ENCODE results near the gene E2F4. TPM values are rescaled to one million over a fixed set of nuclear protein-coding genes. Genes with fewer than 3 reads are reported as not detected.

E2F4 gene
- total and polyA plus RNA-seq, 11 donors, result 25.2 to 71.3 (median 33.7) TPM

- intact Hi-C loops (cut with DNase I), result no loop called here
- Histone ChIP-seq H3K4me3 (no peak overlapping the region), H3K4me1 (peaks cover 0 to 60% (median 50%) of the 10 kb centered on the region in 12 donors), H3K9me3 (no peaks in the 10 kb centered on the region), H3K36me3 (no peaks in the 10 kb centered on the region), H3K27me3 (peaks cover 0 to 38% (median 3%) of the 10 kb centered on the region in 9 donors), H3K27ac (peak overlapping the region in 9 of 12 donors; percentile 89 to 98 (median 95))
- TF ChIP-seq, protein P1, sequence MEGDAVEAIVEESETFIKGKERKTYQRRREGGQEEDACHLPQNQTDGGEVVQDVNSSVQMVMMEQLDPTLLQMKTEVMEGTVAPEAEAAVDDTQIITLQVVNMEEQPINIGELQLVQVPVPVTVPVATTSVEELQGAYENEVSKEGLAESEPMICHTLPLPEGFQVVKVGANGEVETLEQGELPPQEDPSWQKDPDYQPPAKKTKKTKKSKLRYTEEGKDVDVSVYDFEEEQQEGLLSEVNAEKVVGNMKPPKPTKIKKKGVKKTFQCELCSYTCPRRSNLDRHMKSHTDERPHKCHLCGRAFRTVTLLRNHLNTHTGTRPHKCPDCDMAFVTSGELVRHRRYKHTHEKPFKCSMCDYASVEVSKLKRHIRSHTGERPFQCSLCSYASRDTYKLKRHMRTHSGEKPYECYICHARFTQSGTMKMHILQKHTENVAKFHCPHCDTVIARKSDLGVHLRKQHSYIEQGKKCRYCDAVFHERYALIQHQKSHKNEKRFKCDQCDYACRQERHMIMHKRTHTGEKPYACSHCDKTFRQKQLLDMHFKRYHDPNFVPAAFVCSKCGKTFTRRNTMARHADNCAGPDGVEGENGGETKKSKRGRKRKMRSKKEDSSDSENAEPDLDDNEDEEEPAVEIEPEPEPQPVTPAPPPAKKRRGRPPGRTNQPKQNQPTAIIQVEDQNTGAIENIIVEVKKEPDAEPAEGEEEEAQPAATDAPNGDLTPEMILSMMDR (IDR thresholded peaks at IDR 0.05), result no peak
- TF ChIP-seq POLR2A (IDR thresholded peaks at IDR 0.05), result no peak
- no peak for DNase-seq
- 56 to 69% (median 62%) methylated on average over 7 to 9 of the region's 9 CpGs for WGBS, 4 donors
- no peak for ATAC-seq
These were observed 22.9 kb upstream of the E2F4 start for GRCh38 chr16:67169011-67169451.

DNA sequence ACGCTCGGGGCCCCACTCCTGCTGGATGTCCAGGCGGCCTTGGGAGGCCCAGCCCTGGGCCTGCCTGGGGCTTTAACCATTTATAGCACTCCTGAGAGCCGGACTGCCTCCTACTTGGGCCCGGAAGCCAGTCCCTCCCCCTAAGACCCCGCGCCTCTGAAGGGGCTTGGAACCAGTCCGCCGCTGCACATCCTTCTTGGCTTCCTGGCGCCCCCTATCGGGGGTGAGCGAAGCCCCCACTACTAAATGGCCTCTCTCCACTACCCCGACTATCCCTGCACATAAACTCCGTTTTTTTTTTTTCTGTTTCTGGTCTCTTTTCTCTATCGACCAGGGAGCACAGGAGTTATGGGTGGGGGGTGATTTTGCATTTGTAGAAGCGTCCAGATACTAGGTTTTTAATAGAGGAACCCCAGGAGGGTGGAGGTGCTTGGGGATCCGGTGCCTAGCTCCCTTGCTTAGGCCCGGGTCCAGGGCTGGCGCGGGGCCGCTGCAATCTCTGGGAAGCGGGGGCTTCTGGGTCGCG, 22.2 kb upstream of the E2F4 start:
- TF ChIP-seq POLR2A (IDR thresholded peaks at IDR 0.05), result no peak
- TF ChIP-seq, protein P1 (IDR thresholded peaks at IDR 0.05), result peak; percentile 41 to 65 (median 58)
- peak overlapping the region; percentile 1 to 71 (median 57) for H3K4me3 ChIP-seq
- H3K27ac ChIP-seq, result peak overlapping the region; percentile 89 to 98 (median 95)
- H3K27me3 ChIP-seq, result peaks cover 0 to 36% (median 2%) of the 10 kb centered on the region in 9 donors
- intact Hi-C loops (cut with DNase I), result loop anchor here in 3 of 10 donors (5.0 to 10.0 kb wide), 2 partner anchors 55 to 78 kb away; partner anchors contain the start of genes FHOD1 (in 2 of the 3) and SLC9A5 (in 2 of the 3)
- H3K4me1 ChIP-seq, result peaks cover under 1 to 60% (median 51%) of the 10 kb centered on the region in 12 donors
- no peaks in the 10 kb centered on the region for H3K9me3 ChIP-seq
- DNase-seq (peak in 1 of 5 donors; percentile 72), ATAC-seq (peak in 2 of 4 donors; percentile 0 to 8)
- 7 to 16% (median 8%) methylated on average over 24 of the region's 24 CpGs for WGBS, 4 donors
- H3K36me3 ChIP-seq, result no peaks in the 10 kb centered on the region

GRCh38 chr16:67170168-67170948, 21.6 kb upstream of the E2F4 start, which contains the start of gene NOL3:
TSS of gene NOL3 (plus strand) at chr16:67170538.
- peak in 1 of 2 donors; percentile 16 for TF ChIP-seq POLR2A (IDR thresholded peaks at IDR 0.05)
- TF ChIP-seq, protein P1 (IDR thresholded peaks at IDR 0.05), result peak in 1 of 12 donors; percentile 1
- Histone ChIP-seq H3K4me1 (peaks cover 5 to 60% (median 50%) of the 10 kb centered on the region in 12 donors), H3K4me3 (peak within 1 kb of the TSS; percentile 30 to 71 (median 57)), H3K36me3 (peaks cover 0 to 6% (median 0%) of the 10 kb centered on the region in 9 donors), H3K9me3 (no peaks in the 10 kb centered on the region), H3K27ac (peak within 1 kb of the TSS; percentile 89 to 98 (median 95)), H3K27me3 (peaks cover 0 to 30% (median 0%) of the 10 kb centered on the region in 9 donors)
- 0 to 1% (median 1%) methylated on average over 26 to 50 of the region's 50 CpGs for WGBS, 4 donors
- intact Hi-C loops (cut with DNase I), result loop anchor here in 3 of 10 donors (5.0 to 10.0 kb wide), 2 partner anchors 56 to 77 kb away; partner anchors contain the start of genes FHOD1 (in 2 of the 3) and SLC9A5 (in 2 of the 3)
- DNase-seq (peak; percentile 88 to 93 (median 91)), ATAC-seq (peak; percentile 48 to 77 (median 71))

Measured in heart left ventricle (tissue), 16 donors.